ENCODE data around the gene ARID1B.

Gene ARID1B

DNA sequence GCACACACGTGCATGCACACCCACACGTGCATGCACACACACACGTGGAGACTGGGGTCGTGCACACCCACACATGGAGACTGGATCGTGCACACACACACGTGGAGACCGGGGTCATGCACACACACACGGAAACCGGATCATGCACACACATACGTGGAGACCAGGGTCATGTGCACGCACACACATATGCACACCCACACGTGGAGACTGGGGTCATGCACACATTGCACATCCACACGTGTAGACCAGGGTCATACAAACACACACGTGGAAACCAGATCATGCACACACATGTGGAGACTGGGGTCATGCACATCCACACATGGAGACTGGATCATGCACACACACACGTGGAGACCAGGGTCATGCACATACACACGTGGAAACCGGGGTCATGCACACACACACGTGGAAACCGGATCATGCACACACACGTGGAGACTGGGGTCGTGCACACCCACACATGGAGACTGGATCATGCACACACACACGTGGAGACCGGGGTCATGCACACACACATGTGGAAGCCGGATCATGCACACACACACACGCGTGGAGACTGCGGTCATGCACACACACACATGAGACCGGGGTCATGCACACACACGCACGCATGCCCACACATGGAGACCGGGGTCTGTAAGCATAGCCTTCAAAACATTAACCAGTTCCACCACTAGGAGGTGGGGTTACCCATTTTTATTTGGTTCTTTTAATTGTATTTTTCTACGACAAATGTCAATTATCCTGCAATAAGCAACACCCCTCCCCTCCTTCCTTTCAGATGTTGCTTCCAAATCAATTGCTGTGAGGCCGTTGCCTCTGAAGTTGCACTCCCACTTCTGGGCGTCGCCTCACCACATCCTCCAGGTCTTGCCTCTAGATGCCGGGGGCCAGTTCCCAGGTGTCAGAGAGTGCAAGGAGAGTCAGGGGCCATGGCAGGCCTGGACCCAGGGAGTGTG lies 450.3 kb downstream of the ARID1B start:
- ChIA-PET CTCF (interaction anchor here (1.2 kb wide), 1 partner anchor 44 kb away, joined by 3 read pairs; no protein-coding TSS in a partner anchor), POLR2A (no interaction called here)
- Histone ChIP-seq H3K4me1 (ENCODE audit: control insufficient read depth, insufficient read depth, low read length) (no peaks in the 10 kb centered on the region), H3K36me3 (ENCODE audit: control insufficient read depth in 2 of 2, insufficient read depth in 1 of 2, low read length in 2 of 2) (no peaks in the 10 kb centered on the region), H3K27ac (ENCODE audit: extremely low read depth, low read depth, low read length) (no peak overlapping the region), H3K4me3 (ENCODE audit: low read depth, low read length) (no peak overlapping the region), H3K9me3 (ENCODE audit: control insufficient read depth, insufficient read depth, low read depth, low read length) (no peaks in the 10 kb centered on the region)
- TF ChIP-seq ZSCAN4 (tag by site-specific recombination; IDR thresholded peaks at IDR 0.05) (peak; percentile 82), ZNF394 (tag by site-specific recombination; IDR thresholded peaks at IDR 0.05; ENCODE audit: borderline replicate concordance) (no peak), ZNF571 (tag by site-specific recombination; IDR thresholded peaks at IDR 0.05) (no peak), ZNF776 (tag by site-specific recombination; IDR thresholded peaks at IDR 0.05; ENCODE audit: borderline replicate concordance) (no peak), ATF2 (tag by site-specific recombination; IDR thresholded peaks at IDR 0.05; ENCODE audit: low read depth) (no peak), ZNF692 (tag by site-specific recombination; IDR thresholded peaks at IDR 0.05) (no peak)
- TF ChIP-seq, protein P1, sequence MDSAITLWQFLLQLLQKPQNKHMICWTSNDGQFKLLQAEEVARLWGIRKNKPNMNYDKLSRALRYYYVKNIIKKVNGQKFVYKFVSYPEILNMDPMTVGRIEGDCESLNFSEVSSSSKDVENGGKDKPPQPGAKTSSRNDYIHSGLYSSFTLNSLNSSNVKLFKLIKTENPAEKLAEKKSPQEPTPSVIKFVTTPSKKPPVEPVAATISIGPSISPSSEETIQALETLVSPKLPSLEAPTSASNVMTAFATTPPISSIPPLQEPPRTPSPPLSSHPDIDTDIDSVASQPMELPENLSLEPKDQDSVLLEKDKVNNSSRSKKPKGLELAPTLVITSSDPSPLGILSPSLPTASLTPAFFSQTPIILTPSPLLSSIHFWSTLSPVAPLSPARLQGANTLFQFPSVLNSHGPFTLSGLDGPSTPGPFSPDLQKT (IDR thresholded peaks at IDR 0.05; ENCODE audit: borderline replicate concordance, low read depth, low read length): no peak

GRCh38 chr6:157228426-157229131 lies 451.4 kb downstream of the ARID1B start:
- H3K36me3 ChIP-seq (ENCODE audit: control insufficient read depth in 2 of 2, insufficient read depth in 1 of 2, low read length in 2 of 2): no peaks in the 10 kb centered on the region
- H3K4me3 ChIP-seq (ENCODE audit: low read depth, low read length): no peak overlapping the region
- H3K4me1 ChIP-seq (ENCODE audit: control insufficient read depth, insufficient read depth, low read length): no peaks in the 10 kb centered on the region
- ChIA-PET POLR2A (no interaction called here), CTCF (interaction anchor here (0.5 to 1.2 kb wide), 2 partner anchors 43 to 287 kb away, joined by 3 read pairs; no protein-coding TSS in a partner anchor)
- no peaks in the 10 kb centered on the region for H3K9me3 ChIP-seq (ENCODE audit: control insufficient read depth, insufficient read depth, low read depth, low read length)
- H3K27ac ChIP-seq (ENCODE audit: extremely low read depth, low read depth, low read length): no peak overlapping the region
- TF ChIP-seq ZNF248 (tag by site-specific recombination; IDR thresholded peaks at IDR 0.05) (no peak), REPIN1 (tag by site-specific recombination; IDR thresholded peaks at IDR 0.05; ENCODE audit: low read depth) (no peak), RBAK (tag by site-specific recombination; IDR thresholded peaks at IDR 0.05) (no peak), ZFP69B (tag by site-specific recombination; IDR thresholded peaks at IDR 0.05) (no peak), KLF1 (tag by site-specific recombination; IDR thresholded peaks at IDR 0.05) (no peak), ZNF585B (tag by site-specific recombination; IDR thresholded peaks at IDR 0.05) (no peak), ZNF548 (tag by site-specific recombination; IDR thresholded peaks at IDR 0.05) (no peak), KLF16 (tag by site-specific recombination; IDR thresholded peaks at IDR 0.05) (no peak)
- TF ChIP-seq, protein P2, sequence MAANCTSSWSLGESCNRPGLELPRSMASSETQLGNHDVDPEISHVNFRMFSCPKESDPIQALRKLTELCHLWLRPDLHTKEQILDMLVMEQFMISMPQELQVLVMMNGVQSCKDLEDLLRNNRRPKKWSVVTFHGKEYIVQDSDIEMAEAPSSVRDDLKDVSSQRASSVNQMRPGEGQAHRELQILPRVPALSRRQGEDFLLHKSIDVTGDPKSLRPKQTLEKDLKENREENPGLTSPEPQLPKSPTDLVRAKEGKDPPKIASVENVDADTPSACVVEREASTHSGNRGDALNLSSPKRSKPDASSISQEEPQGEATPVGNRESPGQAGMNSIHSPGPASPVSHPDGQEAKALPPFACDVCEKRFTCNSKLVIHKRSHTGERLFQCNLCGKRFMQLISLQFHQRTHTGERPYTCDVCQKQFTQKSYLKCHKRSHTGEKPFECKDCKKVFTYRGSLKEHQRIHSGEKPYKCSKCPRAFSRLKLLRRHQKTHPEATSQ (tag by site-specific recombination; IDR thresholded peaks at IDR 0.05): no peak
- TF ChIP-seq, protein P3, sequence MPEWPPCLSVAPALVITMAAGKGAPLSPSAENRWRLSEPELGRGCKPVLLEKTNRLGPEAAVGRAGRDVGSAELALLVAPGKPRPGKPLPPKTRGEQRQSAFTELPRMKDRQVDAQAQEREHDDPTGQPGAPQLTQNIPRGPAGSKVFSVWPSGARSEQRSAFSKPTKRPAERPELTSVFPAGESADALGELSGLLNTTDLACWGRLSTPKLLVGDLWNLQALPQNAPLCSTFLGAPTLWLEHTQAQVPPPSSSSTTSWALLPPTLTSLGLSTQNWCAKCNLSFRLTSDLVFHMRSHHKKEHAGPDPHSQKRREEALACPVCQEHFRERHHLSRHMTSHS (tag by site-specific recombination; IDR thresholded peaks at IDR 0.05): no peak
- TF ChIP-seq, protein P4, sequence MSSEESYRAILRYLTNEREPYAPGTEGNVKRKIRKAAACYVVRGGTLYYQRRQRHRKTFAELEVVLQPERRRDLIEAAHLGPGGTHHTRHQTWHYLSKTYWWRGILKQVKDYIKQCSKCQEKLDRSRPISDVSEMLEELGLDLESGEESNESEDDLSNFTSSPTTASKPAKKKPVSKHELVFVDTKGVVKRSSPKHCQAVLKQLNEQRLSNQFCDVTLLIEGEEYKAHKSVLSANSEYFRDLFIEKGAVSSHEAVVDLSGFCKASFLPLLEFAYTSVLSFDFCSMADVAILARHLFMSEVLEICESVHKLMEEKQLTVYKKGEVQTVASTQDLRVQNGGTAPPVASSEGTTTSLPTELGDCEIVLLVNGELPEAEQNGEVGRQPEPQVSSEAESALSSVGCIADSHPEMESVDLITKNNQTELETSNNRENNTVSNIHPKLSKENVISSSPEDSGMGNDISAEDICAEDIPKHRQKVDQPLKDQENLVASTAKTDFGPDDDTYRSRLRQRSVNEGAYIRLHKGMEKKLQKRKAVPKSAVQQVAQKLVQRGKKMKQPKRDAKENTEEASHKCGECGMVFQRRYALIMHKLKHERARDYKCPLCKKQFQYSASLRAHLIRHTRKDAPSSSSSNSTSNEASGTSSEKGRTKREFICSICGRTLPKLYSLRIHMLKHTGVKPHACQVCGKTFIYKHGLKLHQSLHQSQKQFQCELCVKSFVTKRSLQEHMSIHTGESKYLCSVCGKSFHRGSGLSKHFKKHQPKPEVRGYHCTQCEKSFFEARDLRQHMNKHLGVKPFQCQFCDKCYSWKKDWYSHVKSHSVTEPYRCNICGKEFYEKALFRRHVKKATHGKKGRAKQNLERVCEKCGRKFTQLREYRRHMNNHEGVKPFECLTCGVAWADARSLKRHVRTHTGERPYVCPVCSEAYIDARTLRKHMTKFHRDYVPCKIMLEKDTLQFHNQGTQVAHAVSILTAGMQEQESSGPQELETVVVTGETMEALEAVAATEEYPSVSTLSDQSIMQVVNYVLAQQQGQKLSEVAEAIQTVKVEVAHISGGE (tag by site-specific recombination; conservative IDR thresholded peaks at IDR 0.05; ENCODE audit: low read depth): no peak

Measured in HEK293 (cell line).